H9 (cell line): ENCODE measurements around the gene RILPL2. TPM values are rescaled to one million over a fixed set of nuclear protein-coding genes. Genes with fewer than 3 reads are reported as not detected.

Source experiments
- DNase-seq: peaks from one replicate; pipeline ENCODE4 v3.0.0-alpha.2; 2017
- H2AFZ ChIP-seq: one replicate; pipeline ENCODE4 v1.6.1; 2013; ENCODE audit warnings: mild to moderate bottlenecking, low read length, control low read depth, moderate library complexity
- H2AK5ac ChIP-seq: 2 replicates; pipeline ENCODE4 v1.6.1; 2013; ENCODE audit warnings: low read length, control low read depth, mixed read lengths; ENCODE audit not compliant: insufficient read length
- H2BK120ac ChIP-seq: one replicate; pipeline ENCODE4 v1.6.1; 2013; ENCODE audit warnings: low read depth, mild to moderate bottlenecking, low read length, control low read depth, inconsistent platforms; ENCODE audit not compliant: poor library complexity, severe bottlenecking
- H2BK12ac ChIP-seq: 2 replicates; pipeline ENCODE4 v1.6.1; 2013; ENCODE audit warnings: low read length, control low read depth, mixed read lengths, low read depth; ENCODE audit not compliant: insufficient read length
- H2BK15ac ChIP-seq: 2 replicates; pipeline ENCODE4 v1.6.1; 2013; ENCODE audit warnings: low read depth, low read length, control low read depth
- H2BK20ac ChIP-seq: one replicate; pipeline ENCODE4 v1.6.1; 2013; ENCODE audit warnings: low read depth, mild to moderate bottlenecking, low read length, control low read depth, inconsistent platforms; ENCODE audit not compliant: poor library complexity, severe bottlenecking
- H2BK5ac ChIP-seq: 2 replicates; pipeline ENCODE4 v1.6.1; 2013; ENCODE audit warnings: low read length, control low read depth, mixed read lengths; ENCODE audit not compliant: insufficient read length
- H3K14ac ChIP-seq: 2 replicates; pipeline ENCODE4 v1.6.1; 2013; ENCODE audit warnings: low read length, control low read depth; ENCODE audit not compliant: insufficient read depth
- H3K18ac ChIP-seq: 2 replicates; pipeline ENCODE4 v1.6.1; 2013; ENCODE audit warnings: low read depth, mild to moderate bottlenecking, mixed read lengths, low read length, control low read depth; ENCODE audit not compliant: insufficient read length
- H3K23ac ChIP-seq: 2 replicates; pipeline ENCODE4 v1.6.1; 2013; ENCODE audit warnings: low read length, control low read depth, mixed read lengths, low read depth; ENCODE audit not compliant: insufficient read length
- H3K23me2 ChIP-seq: 2 replicates; pipeline ENCODE4 v1.6.1; 2013; ENCODE audit warnings: low read depth, mild to moderate bottlenecking, mixed read lengths, low read length, control low read depth; ENCODE audit not compliant: insufficient read length, poor library complexity, severe bottlenecking
- H3K27ac ChIP-seq: 2 replicates; pipeline ENCODE4 v1.5.1; 2013; ENCODE audit warnings: low read length, control low read depth, mixed read lengths, low read depth; ENCODE audit not compliant: insufficient read length
- H3K27me3 ChIP-seq: 2 replicates; pipeline ENCODE4 v1.6.1; 2013; ENCODE audit warnings: low read length, control low read depth, inconsistent platforms; ENCODE audit not compliant: insufficient read depth
- H3K4ac ChIP-seq: 2 replicates; pipeline ENCODE4 v1.6.1; 2013; ENCODE audit warnings: low read depth, mild to moderate bottlenecking, control low read depth, inconsistent platforms, low read length, moderate library complexity
- H3K4me1 ChIP-seq: 2 replicates; pipeline ENCODE4 v1.6.1; 2013; ENCODE audit warnings: low read length, control low read depth, inconsistent platforms; ENCODE audit not compliant: insufficient read depth
- H3K4me2 ChIP-seq: 2 replicates; pipeline ENCODE4 v1.6.1; 2013; ENCODE audit warnings: low read length, control low read depth, mixed read lengths; ENCODE audit not compliant: insufficient read length, insufficient read depth
- H3K56ac ChIP-seq: 2 replicates; pipeline ENCODE4 v1.6.1; 2013; ENCODE audit warnings: low read depth, mild to moderate bottlenecking, mixed read lengths, low read length, control low read depth; ENCODE audit not compliant: insufficient read length
- H3K79me1 ChIP-seq: 2 replicates; pipeline ENCODE4 v1.6.1; 2013; ENCODE audit warnings: low read depth, mild to moderate bottlenecking, moderate library complexity, low read length, control low read depth, inconsistent platforms; ENCODE audit not compliant: insufficient read depth, poor library complexity, severe bottlenecking
- H3K79me2 ChIP-seq: 2 replicates; pipeline ENCODE4 v1.6.1; 2013; ENCODE audit warnings: low read length, control low read depth, inconsistent platforms; ENCODE audit not compliant: insufficient read depth
- H3K9ac ChIP-seq: 2 replicates; pipeline ENCODE4 v1.6.1; 2013; ENCODE audit warnings: low read length, control low read depth, mixed read lengths; ENCODE audit not compliant: insufficient read length; ENCODE audit errors: extremely low read depth
- H3K9me3 ChIP-seq: one replicate; pipeline ENCODE4 v1.6.1; 2013; ENCODE audit warnings: low read depth, low read length, inconsistent platforms; ENCODE audit not compliant: control insufficient read depth
- H3T11ph ChIP-seq: one replicate; pipeline ENCODE4 v1.6.1; 2013; ENCODE audit warnings: mild to moderate bottlenecking, low read length, control low read depth, inconsistent platforms
- H4K20me1 ChIP-seq: one replicate; pipeline ENCODE4 v1.6.1; 2013; ENCODE audit not compliant: control insufficient read depth, insufficient read length, insufficient read depth
- H4K5ac ChIP-seq: 2 replicates; pipeline ENCODE4 v1.6.1; 2013; ENCODE audit warnings: low read depth, mild to moderate bottlenecking, mixed read lengths, low read length, control low read depth; ENCODE audit not compliant: insufficient read length
- H4K8ac ChIP-seq: replicated peaks from 2 replicates; pipeline ENCODE4 v1.6.1; 2013; ENCODE audit warnings: low read length, control low read depth, mixed read lengths, low read depth; ENCODE audit not compliant: insufficient read length
- H4K91ac ChIP-seq: 2 replicates; pipeline ENCODE4 v1.6.1; 2013; ENCODE audit warnings: low read depth, mild to moderate bottlenecking, moderate library complexity, mixed read lengths, low read length, control low read depth; ENCODE audit not compliant: insufficient read length
- H3K27ac Mint-ChIP-seq, 3 experiments: 2 replicates in 2 of 3; 3 replicates in 1 of 3; pipeline ENCODE4 v1.8.0; 2020 to 2021; ENCODE audit warnings: mixed read lengths in 3 of 3, mild to moderate bottlenecking in 1 of 3, moderate library complexity in 1 of 3
- H3K27me3 Mint-ChIP-seq: 2 replicates; pipeline ENCODE4 v1.8.0; 2021; ENCODE audit warnings: low read depth, mild to moderate bottlenecking, moderate library complexity, mixed read lengths
- H3K36me3 Mint-ChIP-seq, 3 experiments: 2 replicates in 2 of 3; 3 replicates in 1 of 3; pipeline ENCODE4 v1.8.0; 2020 to 2021; ENCODE audit warnings: low read depth in 3 of 3, mixed read lengths in 3 of 3; ENCODE audit not compliant: insufficient read depth in 1 of 3
- H3K4me1 Mint-ChIP-seq, 2 experiments: 2 replicates each; pipeline ENCODE4 v1.8.0; 2020; ENCODE audit warnings: mixed read lengths in 2 of 2
- H3K4me3 Mint-ChIP-seq, 2 experiments: 2 replicates in 1 of 2; 3 replicates in 1 of 2; pipeline ENCODE4 v1.8.0; 2020 to 2021; ENCODE audit warnings: mild to moderate bottlenecking in 2 of 2, mixed read lengths in 2 of 2, moderate library complexity in 1 of 2
- H3K9me3 Mint-ChIP-seq, 2 experiments: 2 replicates in 1 of 2; 3 replicates in 1 of 2; pipeline ENCODE4 v1.8.0; 2020; ENCODE audit warnings: mild to moderate bottlenecking in 2 of 2, mixed read lengths in 2 of 2, moderate library complexity in 1 of 2
- CTCF ChIP-seq: fragments of 200-600 bp; sonication (generic); conservative IDR thresholded peaks from 3 replicates; pipeline ENCODE4 v1.8.0; 2021; ENCODE audit warnings: antibody characterized with exemption, mild to moderate bottlenecking
- WGBS: extraction: QIAGEN DNeasy Blood & Tissue Kit; methylation state at CpG from one replicate; pipeline ENCODE4 v1.1.7; 2013; ENCODE audit warnings: missing lambda C conversion rate, low lambda C conversion rate, mixed read lengths; ENCODE audit not compliant: insufficient read length; ENCODE audit errors: extremely low coverage; 5-methylcytosine and 5-hydroxymethylcytosine counted together
- total RNA-seq: library from RNA; stranded (reverse); gene quantifications from 2 replicates; pipeline ENCODE4 v1.2.1, GENCODE V29; 2021

The RILPL2 gene
- total RNA-seq, 1 experiment from 2014 or later, result 1.4 TPM

- H3K36me3 Mint-ChIP-seq, result no peaks in the 10 kb centered on the region
- Histone ChIP-seq H3K27ac (no peak overlapping the region), H3K56ac (no peak overlapping the region), H3K9ac (no peak overlapping the region), H4K5ac (no peak overlapping the region), H2BK20ac (no peak overlapping the region), H3K4me1 (no peaks in the 10 kb centered on the region), H2AFZ (no peak overlapping the region), H2BK5ac (no peak overlapping the region), H2AK5ac (no peak overlapping the region), H4K8ac (no peak overlapping the region), H3K9me3 (no peaks in the 10 kb centered on the region), H3K14ac (no peak overlapping the region), H3T11ph (no peak overlapping the region), H4K20me1 (no peaks in the 10 kb centered on the region), H4K91ac (no peak overlapping the region), H3K79me1 (no peaks in the 10 kb centered on the region), H3K18ac (no peak overlapping the region), H3K4me2 (no peak overlapping the region), H3K27me3 (no peaks in the 10 kb centered on the region), H2BK15ac (no peak overlapping the region), H3K4ac (no peak overlapping the region), H2BK120ac (no peak overlapping the region), H3K23me2 (peaks cover 6% of the 10 kb centered on the region), H2BK12ac (no peak overlapping the region), H3K79me2 (no peaks in the 10 kb centered on the region), H3K23ac (no peak overlapping the region)
- H3K27ac Mint-ChIP-seq, result peak overlapping the region in 1 of 3 experiments; percentile 66; a peak in 2 of 7 replicates
- H3K27me3 Mint-ChIP-seq, result peaks cover 28% of the 10 kb centered on the region
- TF ChIP-seq CTCF, result no peak
- no CpG with 5 or more reads among the region's 14 CpGs for WGBS
- no peak for DNase-seq
- H3K4me3 Mint-ChIP-seq, result peak overlapping the region; percentile 84 to 90
- H3K4me1 Mint-ChIP-seq, result no peaks in the 10 kb centered on the region; a peak in 2 of 4 replicates
- H3K9me3 Mint-ChIP-seq, result no peaks in the 10 kb centered on the region
Observed at GRCh38 chr12:123382684-123383083, 53.8 kb downstream of the RILPL2 start.
